Measurements from ENCODE around the gene ACAD11.

DNA sequence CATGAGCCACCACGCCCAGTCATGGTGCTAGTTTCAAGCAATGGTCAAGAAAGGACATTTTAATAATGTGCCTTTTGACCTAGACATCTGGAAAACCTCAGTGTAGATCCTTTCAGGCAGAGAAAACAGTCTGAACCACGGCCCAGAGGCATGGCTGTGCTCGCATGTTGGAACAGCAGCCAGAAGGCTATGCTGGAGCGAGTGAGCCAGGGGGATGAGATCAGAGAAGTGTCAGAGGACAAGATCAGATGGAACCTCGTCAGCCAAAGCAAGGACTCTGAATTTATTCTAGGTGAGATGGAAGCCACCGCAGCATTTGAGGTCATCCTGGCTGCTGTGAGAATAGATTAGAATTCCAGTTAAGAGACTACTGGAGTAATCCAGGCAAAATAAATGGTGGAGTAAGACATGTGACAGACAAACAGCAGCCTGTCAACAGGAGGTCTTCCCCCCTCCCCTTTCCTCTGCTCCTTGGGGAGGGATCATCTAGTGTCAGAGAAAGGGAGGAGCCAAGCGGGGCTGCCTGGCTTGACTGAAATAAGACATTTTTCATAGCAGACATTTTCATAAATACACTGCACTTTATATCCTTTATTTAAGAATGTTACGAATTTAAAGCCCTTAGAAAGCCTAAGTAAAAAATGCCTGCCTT is 103.0 kb downstream of the ACAD11 start:
- TF ChIP-seq, protein P1, sequence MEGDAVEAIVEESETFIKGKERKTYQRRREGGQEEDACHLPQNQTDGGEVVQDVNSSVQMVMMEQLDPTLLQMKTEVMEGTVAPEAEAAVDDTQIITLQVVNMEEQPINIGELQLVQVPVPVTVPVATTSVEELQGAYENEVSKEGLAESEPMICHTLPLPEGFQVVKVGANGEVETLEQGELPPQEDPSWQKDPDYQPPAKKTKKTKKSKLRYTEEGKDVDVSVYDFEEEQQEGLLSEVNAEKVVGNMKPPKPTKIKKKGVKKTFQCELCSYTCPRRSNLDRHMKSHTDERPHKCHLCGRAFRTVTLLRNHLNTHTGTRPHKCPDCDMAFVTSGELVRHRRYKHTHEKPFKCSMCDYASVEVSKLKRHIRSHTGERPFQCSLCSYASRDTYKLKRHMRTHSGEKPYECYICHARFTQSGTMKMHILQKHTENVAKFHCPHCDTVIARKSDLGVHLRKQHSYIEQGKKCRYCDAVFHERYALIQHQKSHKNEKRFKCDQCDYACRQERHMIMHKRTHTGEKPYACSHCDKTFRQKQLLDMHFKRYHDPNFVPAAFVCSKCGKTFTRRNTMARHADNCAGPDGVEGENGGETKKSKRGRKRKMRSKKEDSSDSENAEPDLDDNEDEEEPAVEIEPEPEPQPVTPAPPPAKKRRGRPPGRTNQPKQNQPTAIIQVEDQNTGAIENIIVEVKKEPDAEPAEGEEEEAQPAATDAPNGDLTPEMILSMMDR (IDR thresholded peaks at IDR 0.05), result no peak
- TF ChIP-seq POLR2A (IDR thresholded peaks at IDR 0.05), result no peak

Measured in body of pancreas (tissue), 4 donors.